SK-N-SH (cell line): Measurements from ENCODE around the gene SLC27A3. TPM values are rescaled to one million over a fixed set of nuclear protein-coding genes. Genes with fewer than 3 reads are reported as not detected.

ENCODE experiments used
- CTCF ChIA-PET: fragments of 300-600, 350-600 bp; formaldehyde crosslinking; extraction: SDS; loops from one replicate; lab custom pipeline; 2021; lab: Yijun Ruan, JAX
- POLR2A ChIA-PET: fragments of 350-600 bp; sonication (Branson Sonifier 250); formaldehyde crosslinking; extraction: SDS; loops from one replicate; lab custom pipeline; 2020; ENCODE audit warnings: antibody characterized with exemption, inconsistent platforms; lab: Yijun Ruan, JAX
- DNase-seq: peaks from one replicate; pipeline ENCODE4 v3.0.0; 2012
- H2AFZ ChIP-seq: fragments of 200-600 bp; sonication (generic); 2 replicates; pipeline ENCODE4 v1.8.1; 2016; ENCODE audit warnings: antibody characterized with exemption, mild to moderate bottlenecking, low read depth
- H3F3A ChIP-seq: fragments of 200-600 bp; sonication (generic); replicated peaks from 2 replicates; pipeline ENCODE3; 2016; ENCODE audit warnings: antibody characterized with exemption, mild to moderate bottlenecking; ENCODE audit not compliant: insufficient read depth
- H3K27ac ChIP-seq, 2 experiments: fragments of 200-500 bp in 1 of 2; fragments of 200-600 bp in 1 of 2; sonication (Bioruptor generic) in 1 of 2; sonication (generic), shearing (Covaris generic) in 1 of 2; 2 replicates each; pipeline versions ENCODE4 v1.5.1 to v1.6.1; 2014 to 2016; ENCODE audit warnings: low read depth in 2 of 2, inconsistent platforms in 1 of 2, low read length in 1 of 2, mild to moderate bottlenecking in 1 of 2, mixed read lengths in 1 of 2
- H3K27me3 ChIP-seq: fragments of 200-600 bp; sonication (generic), shearing (Covaris generic); 2 replicates; pipeline ENCODE4 v1.6.1; 2016; ENCODE audit warnings: mixed run types; ENCODE audit not compliant: insufficient read depth
- H3K36me3 ChIP-seq, 2 experiments: fragments of 200-500 bp in 1 of 2; fragments of 200-600 bp in 1 of 2; sonication (Bioruptor generic) in 1 of 2; sonication (generic) in 1 of 2; replicated peaks in 1 of 2; 2 replicates each; pipeline versions ENCODE3 to v1.5.1; 2014 to 2016; ENCODE audit warnings: low read length in 1 of 2, mild to moderate bottlenecking in 1 of 2; ENCODE audit not compliant: insufficient read depth in 2 of 2, control insufficient read depth in 1 of 2
- H3K4me1 ChIP-seq, 2 experiments: fragments of 200-500 bp in 1 of 2; fragments of 200-600 bp in 1 of 2; sonication (Bioruptor generic) in 1 of 2; sonication (generic), shearing (Covaris generic) in 1 of 2; 2 replicates each; pipeline versions ENCODE4 v1.5.1 to v1.6.1; 2014 to 2016; ENCODE audit warnings: low read depth in 1 of 2, low read length in 1 of 2, mixed run types in 1 of 2; ENCODE audit not compliant: insufficient read depth in 2 of 2, control insufficient read depth in 1 of 2
- H3K4me2 ChIP-seq: fragments of 200-600 bp; sonication (generic), shearing (Covaris generic); 2 replicates; pipeline ENCODE4 v1.6.1; 2017; ENCODE audit warnings: mixed run types
- H3K4me3 ChIP-seq, 2 experiments: fragments of 200-500 bp in 1 of 2; fragments of 200-600 bp in 1 of 2; sonication (Bioruptor generic) in 1 of 2; sonication (generic), shearing (Covaris generic) in 1 of 2; 2 replicates each; pipeline versions ENCODE4 v1.5.1 to v1.8.1; 2014 to 2016; ENCODE audit warnings: low read depth in 2 of 2, inconsistent platforms in 1 of 2, low read length in 1 of 2, mild to moderate bottlenecking in 1 of 2, mixed read lengths in 1 of 2, moderate library complexity in 1 of 2
- H3K79me2 ChIP-seq: fragments of 200-600 bp; sonication (generic); 2 replicates; pipeline ENCODE4 v1.8.1; 2017; ENCODE audit warnings: mild to moderate bottlenecking; ENCODE audit not compliant: insufficient read depth
- H3K9ac ChIP-seq: fragments of 200-600 bp; sonication (generic); 2 replicates; pipeline ENCODE4 v1.6.1; 2017; ENCODE audit warnings: mixed run types
- H3K9me2 ChIP-seq: fragments of 200-600 bp; sonication (generic); 2 replicates; pipeline ENCODE4 v1.6.1; 2017; ENCODE audit warnings: mixed run types
- H3K9me3 ChIP-seq: fragments of 200-600 bp; sonication (generic); 2 replicates; pipeline ENCODE4 v1.6.1; 2017; ENCODE audit warnings: mixed run types, mild to moderate bottlenecking, moderate library complexity
- H4K20me1 ChIP-seq: fragments of 200-600 bp; sonication (generic); 2 replicates; pipeline ENCODE4 v1.6.1; 2017; ENCODE audit warnings: mild to moderate bottlenecking, mixed run types; ENCODE audit not compliant: insufficient read depth
- CHD2 ChIP-seq: fragments of 150-350 bp; IDR thresholded peaks from 2 replicates; pipeline ENCODE4 v1.6.1; 2018; ENCODE audit warnings: low read length; ENCODE audit not compliant: partially characterized antibody
- FOXJ3 ChIP-seq: sonication (generic); formaldehyde crosslinking; IDR thresholded peaks from 2 replicates; pipeline ENCODE4 v1.5.1; 2020; ENCODE audit warnings: mild to moderate bottlenecking, missing genetic modification reagents
- GATA2 ChIP-seq: sonication (generic); formaldehyde crosslinking; IDR thresholded peaks from 2 replicates; pipeline ENCODE4 v1.5.0; 2020; ENCODE audit warnings: mild to moderate bottlenecking, missing genetic modification reagents
- RCOR1 ChIP-seq: fragments of 150-350 bp; IDR thresholded peaks from 2 replicates; pipeline ENCODE4 v1.6.1; 2017; ENCODE audit warnings: antibody characterized with exemption, low read length
- RXRA ChIP-seq: IDR thresholded peaks from 2 replicates; pipeline ENCODE4 v1.4.0; 2012; ENCODE audit warnings: low read depth, mild to moderate bottlenecking, borderline replicate concordance
- SIN3A ChIP-seq: IDR thresholded peaks from 2 replicates; pipeline ENCODE4 v1.6.1; 2012; ENCODE audit warnings: low read depth, mild to moderate bottlenecking, low read length, moderate library complexity, borderline replicate concordance
- TCF12 ChIP-seq: IDR thresholded peaks from 2 replicates; pipeline ENCODE4 v1.4.0; 2012
- WGBS: methylation state at CpG from one replicate; pipeline ENCODE4 v1.1.6; 2017; ENCODE audit warnings: low lambda C conversion rate; 5-methylcytosine and 5-hydroxymethylcytosine counted together
- polyA plus RNA-seq, 3 experiments: library from polyadenylated mRNA; depleted of rRNA; stranded (reverse); fragments of >200 nt; gene quantifications; 2 replicates each; pipeline ENCODE4 v1.2.3, GENCODE V29; 2012
- small RNA-seq, 7 experiments: library from RNA; depleted of rRNA; stranded (forward); fragments of <200 nt; gene quantifications; one replicate each; pipeline ENCODE3, GENCODE V24; 2012
- TF ChIP-seq, protein P1 (sequence below): fragments of 200-600 bp; sonication (generic); IDR thresholded peaks from 2 replicates; pipeline ENCODE4 v1.6.1; 2017; ENCODE audit warnings: antibody characterized with exemption, mild to moderate bottlenecking, moderate library complexity

The SLC27A3 gene
- polyA plus RNA-seq, 1 of the 3 experiments (the other 2 are of a cell fraction): 9.0 TPM

GRCh38 chr1:153827168-153827964, 52.2 kb downstream of the SLC27A3 start:
- Histone ChIP-seq H3K4me3 (no peak overlapping the region), H3K4me2 (no peak overlapping the region), H3K9ac (no peak overlapping the region), H3K9me2 (no peaks in the 10 kb centered on the region), H3F3A (peaks cover 14% of the 10 kb centered on the region), H3K79me2 (peaks cover 23% of the 10 kb centered on the region; the same call in 1 of the 2 replicates), H3K4me1 (no peaks in the 10 kb centered on the region), H2AFZ (no peak overlapping the region), H3K9me3 (no peaks in the 10 kb centered on the region), H3K27me3 (no peaks in the 10 kb centered on the region), H3K27ac (no peak overlapping the region), H4K20me1 (no peaks in the 10 kb centered on the region), H3K36me3 (peaks cover 11 to 18% of the 10 kb centered on the region in 2 experiments)
- 92% methylated on average over 6 of the region's 6 CpGs for whole genome bisulfite sequencing
- no peak for TF ChIP-seq RXRA
- TF ChIP-seq TCF12: no peak
- TF ChIP-seq GATA2 (CRISPR knock-in tag): no peak
- no peak for TF ChIP-seq CHD2
- TF ChIP-seq SIN3A: no peak
- no peak for TF ChIP-seq FOXJ3 (CRISPR knock-in tag)
- TF ChIP-seq RCOR1: no peak
- TF ChIP-seq, protein P1, sequence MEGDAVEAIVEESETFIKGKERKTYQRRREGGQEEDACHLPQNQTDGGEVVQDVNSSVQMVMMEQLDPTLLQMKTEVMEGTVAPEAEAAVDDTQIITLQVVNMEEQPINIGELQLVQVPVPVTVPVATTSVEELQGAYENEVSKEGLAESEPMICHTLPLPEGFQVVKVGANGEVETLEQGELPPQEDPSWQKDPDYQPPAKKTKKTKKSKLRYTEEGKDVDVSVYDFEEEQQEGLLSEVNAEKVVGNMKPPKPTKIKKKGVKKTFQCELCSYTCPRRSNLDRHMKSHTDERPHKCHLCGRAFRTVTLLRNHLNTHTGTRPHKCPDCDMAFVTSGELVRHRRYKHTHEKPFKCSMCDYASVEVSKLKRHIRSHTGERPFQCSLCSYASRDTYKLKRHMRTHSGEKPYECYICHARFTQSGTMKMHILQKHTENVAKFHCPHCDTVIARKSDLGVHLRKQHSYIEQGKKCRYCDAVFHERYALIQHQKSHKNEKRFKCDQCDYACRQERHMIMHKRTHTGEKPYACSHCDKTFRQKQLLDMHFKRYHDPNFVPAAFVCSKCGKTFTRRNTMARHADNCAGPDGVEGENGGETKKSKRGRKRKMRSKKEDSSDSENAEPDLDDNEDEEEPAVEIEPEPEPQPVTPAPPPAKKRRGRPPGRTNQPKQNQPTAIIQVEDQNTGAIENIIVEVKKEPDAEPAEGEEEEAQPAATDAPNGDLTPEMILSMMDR: peak; percentile 35; the same call in 1 of the 2 replicates
- CTCF ChIA-PET: interaction anchor here (0.9 to 3.1 kb wide), 7 partner anchors 11 to 159 kb away, joined by 3 to 15 read pairs (median 4); partner anchors contain the start of genes DENND4B, JTB and RAB13
- DNase-seq: no peak
- POLR2A ChIA-PET: interaction anchor here (1.3 kb wide), 1 partner anchor 13 kb away, joined by 4 read pairs; no protein-coding TSS in a partner anchor

Small RNA genes within 50 kb of the gene (small RNA-seq; reads per million reads assigned to genes)
- gene RF00019: 0 reads per million in 7 experiments

Other genes with a start within 250 kb of the SLC27A3 start
- gene S100A6, start 239.4 kb upstream of the SLC27A3 start, polyA plus RNA-seq (2012; rRNA removed): 844 and 895 TPM in 2 replicates
- gene S100A5, start 234.5 kb upstream of the SLC27A3 start, polyA plus RNA-seq (2012; rRNA removed): 0.15 TPM in 1 of 2 replicates, not detected in the other
- gene S100A4, start 229.6 kb upstream of the SLC27A3 start, polyA plus RNA-seq (2012; rRNA removed): 24.6 and 25.4 TPM in 2 replicates
- gene S100A3, start 226.1 kb upstream of the SLC27A3 start, polyA plus RNA-seq (2012; rRNA removed): 11.8 and 13.1 TPM in 2 replicates
- gene S100A2, start 209.6 kb upstream of the SLC27A3 start, polyA plus RNA-seq (2012; rRNA removed): 27.3 and 31.4 TPM in 2 replicates
- 512 and 521 TPM in 2 replicates for gene S100A16, start 162.3 kb upstream of the SLC27A3 start, polyA plus RNA-seq (2012; rRNA removed)
- gene S100A14, start 159.1 kb upstream of the SLC27A3 start, polyA plus RNA-seq (2012; rRNA removed): 0.15 TPM in 1 of 2 replicates, not detected in the other
- gene S100A13, start 147.9 kb upstream of the SLC27A3 start, polyA plus RNA-seq (2012; rRNA removed): 12.3 and 17.1 TPM in 2 replicates
- gene S100A1, start 147.0 kb upstream of the SLC27A3 start, polyA plus RNA-seq (2012; rRNA removed): 0.18 TPM in 1 of 2 replicates, not detected in the other
- 76.7 and 84.9 TPM in 2 replicates for gene CHTOP, start 141.3 kb upstream of the SLC27A3 start, polyA plus RNA-seq (2012; rRNA removed)
- 57.6 and 61.7 TPM in 2 replicates for gene SNAPIN, start 116.7 kb upstream of the SLC27A3 start, polyA plus RNA-seq (2012; rRNA removed)
- 189 and 236 TPM in 2 replicates for gene ILF2, start 104.4 kb upstream of the SLC27A3 start, polyA plus RNA-seq (2012; rRNA removed)
- gene NPR1, start 96.7 kb upstream of the SLC27A3 start, polyA plus RNA-seq (2012; rRNA removed): 0.05 and 0.12 TPM in 2 replicates
- 64.3 and 80.9 TPM in 2 replicates for gene INTS3, start 47.4 kb upstream of the SLC27A3 start, polyA plus RNA-seq (2012; rRNA removed)
- 2.7 and 2.8 TPM in 2 replicates for gene GATAD2B, start 147.6 kb downstream of the SLC27A3 start, polyA plus RNA-seq (2012; rRNA removed)
- 27.3 and 29.6 TPM in 2 replicates for gene DENND4B, start 171.3 kb downstream of the SLC27A3 start, polyA plus RNA-seq (2012; rRNA removed)
- gene CRTC2, start 183.2 kb downstream of the SLC27A3 start, polyA plus RNA-seq (2012; rRNA removed): 25.5 and 26.2 TPM in 2 replicates
- 89.6 and 113 TPM in 2 replicates for gene SLC39A1, start 188.1 kb downstream of the SLC27A3 start, polyA plus RNA-seq (2012; rRNA removed)
- gene CREB3L4, start 192.5 kb downstream of the SLC27A3 start, polyA plus RNA-seq (2012; rRNA removed): 12.8 and 16.6 TPM in 2 replicates
- 118 and 122 TPM in 2 replicates for gene JTB, start 202.3 kb downstream of the SLC27A3 start, polyA plus RNA-seq (2012; rRNA removed)
- 156 and 164 TPM in 2 replicates for gene RAB13, start 210.9 kb downstream of the SLC27A3 start, polyA plus RNA-seq (2012; rRNA removed)
- gene RPS27, start 215.4 kb downstream of the SLC27A3 start, polyA plus RNA-seq (2012; rRNA removed): 7,060 and 7,825 TPM in 2 replicates